GM21390 (cell line): Measurements from ENCODE around the gene CACNA1E.
A peak's percentile ranks its signal among the peaks of the same experiment; 100 is the strongest.

Experiments used
- ATAC-seq: cut with Tn5 transposase; IDR thresholded peaks from one replicate; pipeline ENCODE4 v1.9.1; 2021; ENCODE audit not compliant: unreplicated experiment

The CACNA1E gene

DNA sequence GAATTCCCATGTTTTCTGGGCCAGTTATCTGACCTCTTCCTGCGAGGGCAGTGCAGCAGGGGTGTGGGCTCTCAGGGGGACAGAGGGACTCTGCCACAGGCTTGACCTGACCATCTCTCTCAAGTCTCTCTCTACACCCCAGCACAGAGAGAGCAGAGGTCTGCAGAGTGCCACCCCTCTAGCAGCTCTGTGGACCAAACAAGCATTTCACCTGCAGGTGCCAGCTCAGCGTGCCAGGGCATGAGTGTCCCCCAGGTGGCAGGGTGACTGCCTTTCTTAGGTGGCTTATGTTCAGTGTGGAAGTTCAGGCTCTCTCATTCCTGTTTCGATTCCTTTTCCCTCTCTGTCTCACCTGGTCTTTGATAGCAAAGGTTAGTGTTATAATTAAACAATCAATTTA lies 191.3 kb downstream of the CACNA1E start:
- no peak for ATAC-seq

DNA sequence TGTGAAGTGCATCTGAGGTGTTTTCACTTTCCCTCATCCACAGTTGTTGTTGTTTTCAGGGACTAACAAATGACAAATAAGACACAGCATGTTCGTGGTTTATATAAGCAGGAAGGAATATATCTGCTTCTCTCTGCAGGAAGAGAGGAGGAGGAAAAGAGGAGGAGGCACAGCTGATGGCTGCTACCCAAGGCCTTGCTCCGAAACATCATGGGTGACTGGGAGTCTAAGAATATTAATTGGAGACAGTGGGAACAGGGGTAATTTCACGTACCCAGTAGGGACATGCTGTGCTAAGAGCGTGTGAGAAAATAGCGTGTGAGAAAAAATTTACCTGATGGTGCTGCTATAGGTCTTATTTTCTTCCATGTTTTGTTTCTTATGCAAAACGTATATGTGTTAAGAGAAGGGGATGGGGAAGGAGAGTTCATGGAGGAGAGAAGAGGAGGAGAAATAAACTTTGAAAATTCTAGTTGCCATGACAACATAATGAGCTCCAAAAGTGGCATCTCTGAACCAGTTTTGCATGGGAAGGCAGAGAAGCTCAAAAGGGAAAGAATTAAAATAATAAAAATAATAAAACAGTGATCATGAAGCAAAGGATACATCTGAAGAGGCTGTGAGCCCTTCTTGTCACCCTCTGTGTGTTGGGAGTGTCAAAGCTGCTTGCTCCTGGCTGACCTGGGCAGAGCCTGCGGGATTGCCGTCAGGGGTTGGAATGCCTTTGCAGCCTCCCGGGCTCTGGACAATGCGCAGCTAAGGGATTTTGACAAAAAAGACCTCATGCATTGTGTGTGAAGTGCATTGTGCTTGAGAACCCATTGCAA lies 192.0 kb downstream of the CACNA1E start:
- ATAC-seq, result no peak

DNA sequence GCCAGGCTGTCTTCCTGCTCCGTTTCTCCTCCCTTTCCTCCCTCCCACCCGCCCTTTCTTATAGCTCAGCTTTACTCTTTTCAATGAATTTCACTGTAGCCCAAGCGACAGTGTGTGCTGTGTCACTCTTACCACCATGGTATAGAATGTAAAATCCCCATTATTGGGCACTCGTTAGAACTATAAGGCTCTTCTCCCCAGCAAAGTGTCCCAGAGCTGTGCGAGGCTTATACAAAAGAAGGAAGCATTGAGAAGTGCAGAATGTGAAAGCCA lies 192.5 kb downstream of the CACNA1E start:
- no peak for ATAC-seq

DNA sequence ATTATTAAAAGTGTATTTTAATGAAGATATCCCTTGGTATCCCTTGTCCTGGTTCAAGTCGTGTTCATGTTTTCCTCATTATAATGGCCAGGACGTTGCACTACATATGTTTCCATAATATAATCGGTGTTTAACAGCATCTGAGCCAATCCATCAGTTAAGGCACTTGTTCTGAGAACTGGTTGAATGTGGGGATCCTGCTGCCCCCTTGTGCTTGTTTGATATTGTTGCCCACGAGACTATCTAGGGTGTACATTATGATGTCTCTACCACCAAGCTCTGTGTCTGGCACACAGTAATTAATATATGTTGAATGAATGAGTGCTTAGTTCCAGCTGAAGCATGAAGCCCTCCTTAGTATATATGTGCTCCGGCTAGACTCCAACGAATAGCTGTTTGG lies 193.0 kb downstream of the CACNA1E start:
- peak; percentile 69 for ATAC-seq

DNA sequence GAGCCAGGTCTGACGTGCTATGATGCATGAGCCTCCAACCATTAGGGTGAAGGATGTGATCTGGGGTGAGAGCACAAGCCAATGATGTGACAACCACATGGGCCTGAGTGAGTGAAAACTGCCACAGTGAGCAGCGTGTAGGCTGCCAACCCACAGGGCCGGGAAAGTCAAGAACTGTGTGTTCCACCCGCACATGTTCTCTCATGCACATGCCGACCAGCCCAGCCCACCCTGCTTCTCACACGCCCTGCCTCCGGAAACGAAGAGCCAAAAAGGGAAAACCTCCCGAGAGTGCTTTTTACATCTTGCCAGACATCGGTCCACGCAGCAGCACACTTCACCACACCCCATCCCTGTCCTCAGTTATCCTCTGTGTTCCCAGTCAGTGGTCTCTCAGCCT lies 197.0 kb downstream of the CACNA1E start:
- no peak for ATAC-seq

DNA sequence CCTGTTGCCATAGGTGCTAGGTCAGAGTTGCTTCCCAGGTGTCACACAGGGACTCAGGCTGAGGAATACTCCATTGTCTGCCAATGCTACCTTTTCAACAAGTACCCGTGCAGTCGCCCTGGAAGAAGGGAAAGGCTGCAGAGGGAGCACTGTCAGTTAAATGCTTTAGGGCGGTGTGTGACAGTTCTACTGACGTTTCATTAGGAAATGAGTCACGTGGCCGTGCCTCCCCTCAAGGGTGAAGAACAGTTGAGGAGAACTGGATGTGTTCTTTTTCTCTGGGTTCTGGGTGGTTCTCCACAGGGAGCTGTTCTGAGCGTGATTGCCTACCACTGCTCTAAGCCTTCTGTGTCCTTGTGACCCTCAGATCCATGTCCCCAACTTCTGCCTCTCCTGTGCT lies 197.6 kb downstream of the CACNA1E start:
- ATAC-seq, result no peak

DNA sequence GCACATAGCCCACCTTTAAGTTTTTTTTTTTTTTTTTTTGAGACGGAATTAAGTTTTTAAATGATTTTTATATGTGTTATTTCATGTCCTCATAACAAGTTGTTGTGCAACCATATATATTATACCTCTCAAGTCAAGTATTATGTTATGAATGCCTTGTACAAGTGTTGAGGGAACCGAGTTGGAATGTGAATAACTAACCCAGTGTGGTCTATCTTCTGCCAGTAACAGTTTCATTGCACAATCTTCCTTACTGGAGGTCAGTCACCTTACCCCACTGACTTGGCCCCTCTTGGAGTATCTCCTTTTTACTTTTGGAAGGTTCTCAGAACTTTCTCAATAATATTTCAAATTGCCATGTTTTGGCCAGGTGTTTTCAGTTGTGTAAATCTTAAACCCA lies 201.9 kb downstream of the CACNA1E start:
- ATAC-seq, result no peak

DNA sequence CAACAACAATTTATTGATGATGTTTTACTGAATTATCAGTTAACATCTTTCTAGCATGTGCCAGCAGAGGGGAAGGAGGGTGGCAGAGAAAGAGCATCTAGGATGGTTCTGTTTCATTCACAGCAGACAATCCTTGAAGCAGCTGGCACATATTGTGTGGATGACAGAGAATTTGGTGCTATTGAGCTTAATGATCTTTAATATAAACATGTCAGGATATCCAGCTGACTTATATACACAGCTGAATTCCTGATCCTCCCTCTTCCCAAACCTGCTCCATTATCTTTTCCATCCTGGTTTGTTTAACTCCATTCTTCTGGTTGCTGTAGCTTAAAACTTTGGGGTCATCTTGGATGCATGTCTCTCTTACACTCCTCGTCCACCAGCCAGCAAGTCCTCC lies 218.6 kb downstream of the CACNA1E start:
- no peak for ATAC-seq

DNA sequence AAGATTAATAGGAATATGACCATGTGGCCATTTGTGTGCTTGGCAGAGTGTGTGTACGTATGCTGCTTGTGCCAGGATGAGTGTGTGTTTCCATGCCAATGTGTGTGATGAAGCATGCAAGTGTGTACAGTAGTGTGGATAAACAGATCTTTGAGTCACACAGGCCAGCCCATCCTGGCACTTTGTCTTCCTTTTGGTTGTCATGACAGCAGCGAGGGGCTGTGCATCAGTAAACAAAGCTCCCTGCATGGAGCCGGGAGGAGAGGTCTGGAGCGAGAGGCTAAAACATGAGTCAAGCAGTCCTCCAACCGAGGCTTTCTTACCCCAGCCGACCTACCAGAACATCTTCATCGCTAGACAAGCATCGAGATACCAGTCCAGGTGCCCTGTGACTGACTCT lies 221.2 kb downstream of the CACNA1E start:
- ATAC-seq, result no peak

DNA sequence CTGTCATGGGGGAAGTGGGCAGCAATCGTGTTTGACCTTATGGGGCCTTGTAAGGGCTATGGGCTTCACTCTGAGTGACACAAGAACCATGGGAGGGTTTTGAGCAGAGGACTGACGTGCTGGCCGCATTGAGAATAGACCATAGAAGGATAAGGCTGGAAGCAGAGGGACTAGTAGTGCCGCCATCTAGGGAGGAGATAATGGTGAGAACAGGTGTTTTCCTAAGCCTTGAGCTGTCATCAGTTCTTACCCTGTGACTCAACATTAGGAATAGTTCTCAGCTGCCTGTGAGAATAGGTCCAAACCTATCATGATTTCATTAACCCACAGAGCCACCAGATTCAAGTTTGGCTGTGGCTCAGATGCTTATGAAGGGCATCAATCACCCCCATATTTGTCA lies 228.5 kb downstream of the CACNA1E start:
- no peak for ATAC-seq

DNA sequence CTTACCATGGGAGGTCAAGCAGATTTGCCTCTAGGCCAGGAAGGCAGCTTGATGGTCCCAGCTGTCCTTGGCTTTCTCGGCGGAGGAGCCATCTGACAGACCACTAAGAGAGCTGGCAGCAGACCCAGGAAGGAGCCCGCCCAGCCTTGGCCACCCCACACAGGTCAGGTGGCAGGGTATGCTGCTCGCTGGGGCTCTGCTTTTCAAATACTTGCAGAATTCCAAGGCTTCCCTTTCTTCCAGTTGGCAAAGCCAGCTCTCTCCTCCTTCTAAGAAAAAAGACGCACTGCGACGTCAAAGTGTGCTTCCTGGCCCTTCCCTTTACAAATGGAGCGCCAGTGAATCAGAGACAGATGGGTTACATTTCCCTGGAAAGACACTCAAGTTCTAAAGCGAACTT lies 229.4 kb downstream of the CACNA1E start:
- no peak for ATAC-seq

DNA sequence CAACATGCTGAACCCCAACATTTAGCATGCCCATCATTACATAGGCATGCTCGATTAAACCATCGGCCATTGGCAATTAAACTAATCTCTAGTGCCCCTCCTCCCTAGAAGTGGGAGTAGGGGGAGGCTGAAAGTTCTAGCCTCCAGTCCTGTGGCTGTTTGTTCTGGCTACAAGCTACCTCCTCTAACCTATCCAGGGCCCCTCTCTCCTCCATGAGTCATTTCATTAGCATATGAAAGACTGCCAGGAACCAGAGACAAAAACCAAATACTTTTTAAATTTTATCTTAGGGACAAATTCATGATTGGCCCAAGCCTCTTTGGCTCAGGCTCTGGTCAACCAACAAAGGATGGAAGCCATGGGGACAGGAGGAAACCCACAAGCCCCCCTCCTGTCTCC lies 231.1 kb downstream of the CACNA1E start:
- no peak for ATAC-seq

DNA sequence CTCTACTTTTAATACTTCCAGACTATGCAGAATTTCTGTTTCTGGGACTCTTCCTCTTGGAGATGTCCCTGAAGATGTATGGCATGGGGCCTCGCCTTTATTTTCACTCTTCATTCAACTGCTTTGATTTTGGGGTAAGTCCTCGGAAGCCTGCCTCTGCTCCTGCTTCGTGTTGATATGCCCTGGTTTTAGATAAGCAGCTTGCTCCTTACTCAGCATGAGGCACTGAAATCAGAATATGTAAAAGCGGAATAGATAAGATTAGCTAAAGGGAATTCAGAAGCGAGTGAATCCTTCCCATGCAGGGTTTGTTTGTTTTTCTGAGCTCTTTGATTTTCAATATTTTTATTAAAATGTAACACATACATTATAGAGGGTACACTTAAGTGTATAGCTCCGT lies 234.7 kb downstream of the CACNA1E start:
- no peak for ATAC-seq

DNA sequence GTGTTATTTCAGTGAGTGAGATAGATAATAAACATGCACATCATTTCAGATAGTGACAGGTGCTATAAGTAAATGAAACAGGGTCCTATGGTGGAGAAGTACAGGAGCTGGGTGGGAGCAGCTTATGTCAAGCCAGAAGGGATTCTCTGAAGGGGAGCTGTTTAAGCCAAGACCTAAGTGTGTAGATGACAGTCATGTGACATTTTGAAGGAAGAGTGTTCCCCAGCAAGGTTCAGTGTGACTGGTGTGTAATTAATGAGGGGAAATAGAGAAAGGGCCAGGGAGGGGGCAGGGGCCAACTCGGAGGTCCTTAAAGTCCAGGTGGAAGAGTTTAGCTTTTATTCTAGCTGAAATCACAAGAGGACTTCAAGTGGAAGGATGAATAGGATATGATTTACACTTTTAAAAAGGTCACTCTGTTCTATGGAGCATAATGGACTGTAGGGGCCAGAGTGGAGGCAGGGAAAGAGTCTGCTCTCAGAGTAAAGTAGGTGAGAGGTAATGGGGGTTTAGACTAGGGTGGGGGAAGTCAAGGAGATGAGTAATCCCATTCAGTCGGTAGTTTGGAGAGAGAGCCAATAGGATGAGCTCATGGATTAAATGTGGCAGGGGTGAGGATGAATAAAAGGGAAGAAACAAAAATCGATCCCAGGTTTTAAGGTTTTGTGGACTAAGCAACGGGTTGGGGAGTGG lies 243.1 kb downstream of the CACNA1E start:
- ATAC-seq, result no peak

DNA sequence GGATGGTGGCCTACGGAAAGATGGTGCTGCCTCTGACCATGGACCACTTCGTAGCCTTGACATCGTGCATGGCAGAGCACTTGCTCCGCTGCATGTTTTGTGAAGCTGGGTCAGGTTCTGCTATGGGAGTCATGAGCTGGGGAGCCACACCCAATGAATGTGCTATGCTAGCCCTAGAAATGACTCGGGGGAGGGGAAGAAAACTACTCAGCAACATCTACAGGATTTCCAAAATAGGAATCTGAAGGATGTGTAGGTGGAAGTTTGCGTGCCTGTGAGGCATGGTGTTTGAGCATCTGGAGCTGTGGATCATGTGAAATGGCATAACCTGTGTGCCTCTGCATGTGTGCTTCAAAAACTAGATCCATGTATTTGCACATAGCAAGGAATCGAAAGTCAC lies 247.3 kb downstream of the CACNA1E start:
- ATAC-seq, result no peak

DNA sequence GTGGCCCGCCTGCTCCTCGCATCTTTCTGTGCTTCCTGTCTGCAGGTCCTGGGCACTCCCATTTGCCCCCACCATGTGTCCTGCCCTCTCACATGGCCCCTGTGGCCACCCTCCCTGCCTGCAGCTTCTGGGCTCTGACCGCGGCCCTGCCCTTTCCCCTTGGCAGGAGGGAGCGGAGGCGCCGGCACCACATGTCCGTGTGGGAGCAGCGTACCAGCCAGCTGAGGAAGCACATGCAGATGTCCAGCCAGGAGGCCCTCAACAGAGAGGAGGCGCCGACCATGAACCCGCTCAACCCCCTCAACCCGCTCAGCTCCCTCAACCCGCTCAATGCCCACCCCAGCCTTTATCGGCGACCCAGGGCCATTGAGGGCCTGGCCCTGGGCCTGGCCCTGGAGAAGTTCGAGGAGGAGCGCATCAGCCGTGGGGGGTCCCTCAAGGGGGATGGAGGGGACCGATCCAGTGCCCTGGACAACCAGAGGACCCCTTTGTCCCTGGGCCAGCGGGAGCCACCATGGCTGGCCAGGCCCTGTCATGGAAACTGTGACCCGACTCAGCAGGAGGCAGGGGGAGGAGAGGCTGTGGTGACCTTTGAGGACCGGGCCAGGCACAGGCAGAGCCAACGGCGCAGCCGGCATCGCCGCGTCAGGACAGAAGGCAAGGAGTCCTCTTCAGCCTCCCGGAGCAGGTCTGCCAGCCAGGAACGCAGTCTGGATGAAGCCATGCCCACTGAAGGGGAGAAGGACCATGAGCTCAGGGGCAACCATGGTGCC lies 249.1 kb downstream of the CACNA1E start:
- no peak for ATAC-seq

DNA sequence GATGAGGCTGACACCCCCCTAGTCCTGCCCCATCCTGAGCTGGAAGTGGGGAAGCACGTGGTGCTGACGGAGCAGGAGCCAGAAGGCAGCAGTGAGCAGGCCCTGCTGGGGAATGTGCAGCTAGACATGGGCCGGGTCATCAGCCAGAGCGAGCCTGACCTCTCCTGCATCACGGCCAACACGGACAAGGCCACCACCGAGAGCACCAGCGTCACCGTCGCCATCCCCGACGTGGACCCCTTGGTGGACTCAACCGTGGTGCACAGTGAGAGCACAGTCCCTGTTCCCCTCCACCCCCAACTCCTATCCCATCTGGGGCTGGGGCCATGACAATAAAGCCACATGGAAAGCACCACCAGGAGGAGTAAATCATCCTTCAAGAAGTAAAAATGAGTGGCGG lies 250.2 kb downstream of the CACNA1E start:
- ATAC-seq, result no peak

DNA sequence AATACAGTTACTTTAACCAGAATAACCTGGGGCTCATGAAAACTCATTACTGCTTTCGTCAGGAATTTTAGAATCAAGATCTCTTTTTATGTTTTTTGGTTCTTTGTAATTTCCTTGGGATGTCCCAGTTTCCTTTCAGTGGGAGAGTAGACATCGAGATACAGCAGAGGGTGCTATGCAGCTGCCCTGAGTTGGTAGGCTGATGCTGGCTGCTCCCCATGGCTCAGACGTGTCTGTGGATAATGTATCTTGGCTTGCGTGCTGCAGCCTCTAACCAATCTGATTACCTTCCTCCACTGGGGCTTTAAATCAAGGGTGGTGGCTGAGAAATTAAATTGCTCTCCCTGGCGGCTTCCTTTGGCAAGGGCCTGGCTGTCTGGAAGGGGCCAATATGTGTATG lies 253.7 kb downstream of the CACNA1E start:
- ATAC-seq, result no peak

DNA sequence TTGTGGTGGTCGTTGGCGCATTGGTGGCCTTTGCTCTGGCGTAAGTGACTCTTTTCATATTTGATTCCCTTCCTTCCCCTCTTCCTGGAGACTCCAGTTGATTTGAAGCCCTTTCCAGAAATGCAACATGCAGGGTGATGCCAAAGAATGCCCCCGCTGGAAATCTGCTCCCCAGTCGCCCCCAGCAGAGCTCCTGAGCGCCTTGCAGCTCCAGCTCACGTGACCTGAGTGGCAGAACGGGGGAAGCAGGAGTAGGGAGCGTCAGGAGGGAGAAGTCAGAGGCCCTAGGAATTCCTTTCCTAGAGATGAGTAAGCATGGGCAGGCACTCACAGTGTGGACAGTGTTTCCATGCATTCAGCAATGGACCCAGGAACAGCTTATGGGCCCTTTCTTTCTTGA lies 255.9 kb downstream of the CACNA1E start:
- ATAC-seq, result no peak

DNA sequence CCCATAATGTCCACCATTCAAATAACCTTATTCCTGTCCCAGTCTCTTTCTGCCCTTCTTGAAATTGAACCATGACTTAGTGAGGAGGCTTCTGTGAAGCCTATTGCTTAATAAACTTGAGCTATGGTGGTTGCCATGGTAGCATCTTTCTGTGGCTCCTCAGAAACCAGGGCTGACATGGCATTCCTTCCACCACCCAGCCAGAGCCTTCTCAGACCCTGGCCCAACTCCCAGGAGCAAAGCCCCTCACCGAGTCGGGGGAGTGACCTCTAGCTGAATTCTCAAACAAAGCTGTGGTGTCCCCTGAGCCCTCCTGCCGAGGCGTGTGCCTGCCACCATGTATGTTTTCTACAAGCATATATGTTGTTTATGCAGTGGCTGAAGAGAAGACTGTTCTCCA lies 259.1 kb downstream of the CACNA1E start:
- no peak for ATAC-seq

DNA sequence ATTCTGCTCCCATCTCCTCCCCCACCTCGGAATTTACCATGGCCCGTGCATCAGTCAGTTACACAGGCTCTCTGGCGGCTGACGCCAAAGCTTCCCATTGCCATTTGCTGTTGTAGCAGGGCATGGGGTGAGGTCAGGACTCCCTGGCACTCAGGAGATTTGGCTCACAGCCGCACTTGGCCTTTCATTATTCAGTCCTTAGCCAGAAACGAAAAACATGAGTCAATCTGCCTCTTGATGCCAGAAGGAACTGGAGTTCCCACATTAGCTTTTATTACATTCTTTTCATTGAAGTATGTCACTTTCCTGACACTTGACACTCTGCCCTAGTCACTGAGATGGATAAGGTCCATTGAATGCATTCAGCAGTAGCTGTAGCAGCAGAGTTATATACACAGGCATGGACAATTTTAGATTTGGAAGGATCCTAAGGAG lies 260.6 kb downstream of the CACNA1E start:
- ATAC-seq, result no peak

DNA sequence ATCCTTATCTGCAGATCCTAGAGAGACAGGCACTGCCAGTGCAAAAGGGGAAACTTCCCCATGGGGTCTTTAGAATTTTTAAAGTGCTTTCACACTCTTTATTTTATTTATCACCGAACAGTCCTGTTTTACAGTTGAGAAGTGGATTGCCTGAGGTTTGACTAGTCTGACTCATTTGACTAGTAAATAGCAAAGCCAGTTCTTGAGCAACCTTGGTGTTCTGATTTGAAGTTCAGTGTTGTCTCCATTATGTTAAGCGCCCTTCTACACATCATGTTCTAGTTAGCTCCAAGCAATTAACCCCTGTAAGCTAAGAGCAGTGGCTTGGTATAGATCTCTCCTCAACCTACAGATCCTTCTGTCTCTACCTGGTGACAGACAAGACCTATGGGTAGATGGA lies 262.9 kb downstream of the CACNA1E start:
- no peak for ATAC-seq
